BJ (cell line): ENCODE results near the gene GPI. TPM values are rescaled to one million over a fixed set of nuclear protein-coding genes. Genes with fewer than 3 reads are reported as not detected.

Experiments
- CTCF ChIA-PET: fragments of 350-600 bp; formaldehyde crosslinking; extraction: SDS; loops from one replicate; lab custom pipeline; 2021; ENCODE audit warnings: antibody characterized with exemption, inconsistent platforms; lab: Yijun Ruan, JAX
- POLR2A ChIA-PET: fragments of 300-600 bp; sonication (Branson Sonifier 250); formaldehyde crosslinking; extraction: SDS; loops from one replicate; lab custom pipeline; 2021; ENCODE audit warnings: antibody characterized with exemption; lab: Charles Lee
- DNase-seq: peaks from one replicate; pipeline ENCODE4 v3.0.0-alpha.2; 2011; ENCODE audit warnings: low read depth
- H3K27me3 ChIP-seq: 2 replicates; pipeline ENCODE4 v1.6.0; 2011; ENCODE audit warnings: low read length; ENCODE audit not compliant: control insufficient read depth, insufficient read depth
- H3K36me3 ChIP-seq: 2 replicates; pipeline ENCODE4 v1.5.1; 2011; ENCODE audit warnings: low read length; ENCODE audit not compliant: control insufficient read depth, insufficient read depth
- H3K4me3 ChIP-seq: 2 replicates; pipeline ENCODE4 v1.5.1; 2011; ENCODE audit warnings: low read depth, mild to moderate bottlenecking, control low read depth, low read length
- polyA plus RNA-seq: library from polyadenylated mRNA; depleted of rRNA; stranded (reverse); fragments of >200 nt; gene quantifications from 2 replicates; pipeline ENCODE4 v1.2.3, GENCODE V29; 2011
- TF ChIP-seq, protein P1 (sequence below): IDR thresholded peaks from 2 replicates; pipeline ENCODE4 v1.5.1; 2011; ENCODE audit warnings: low read depth, mild to moderate bottlenecking, control low read depth, inconsistent platforms, low read length, moderate library complexity; ENCODE audit not compliant: insufficient read depth

Gene GPI
- polyA plus RNA-seq, 1 experiment = 262 TPM

DNA sequence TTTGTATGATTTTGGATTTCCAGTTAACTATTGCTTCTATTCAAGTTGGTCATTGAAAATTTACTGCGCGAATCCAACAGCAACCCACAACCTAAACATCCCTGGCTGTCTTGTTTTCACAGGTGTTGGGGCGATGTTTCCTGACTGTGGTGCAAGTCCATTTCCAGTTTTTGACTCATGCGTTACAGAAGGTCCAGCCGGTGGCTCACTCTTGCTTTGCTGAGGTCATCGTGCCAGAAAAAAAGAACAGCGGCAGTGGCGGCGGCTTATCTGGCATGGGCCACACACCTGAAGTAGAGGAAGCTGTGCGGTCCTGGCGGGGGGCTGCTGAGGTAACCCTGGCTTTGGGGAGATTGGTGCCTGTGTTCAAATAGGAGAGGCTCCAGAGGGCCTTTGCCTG is 45.2 kb upstream of the GPI start:
- Histone ChIP-seq H3K36me3 (peaks cover 6% of the 10 kb centered on the region), H3K4me3 (no peak overlapping the region), H3K27me3 (no peaks in the 10 kb centered on the region)
- DNase-seq = no peak
- ChIA-PET POLR2A (no interaction called here), CTCF (no interaction called here)
- TF ChIP-seq, protein P1, sequence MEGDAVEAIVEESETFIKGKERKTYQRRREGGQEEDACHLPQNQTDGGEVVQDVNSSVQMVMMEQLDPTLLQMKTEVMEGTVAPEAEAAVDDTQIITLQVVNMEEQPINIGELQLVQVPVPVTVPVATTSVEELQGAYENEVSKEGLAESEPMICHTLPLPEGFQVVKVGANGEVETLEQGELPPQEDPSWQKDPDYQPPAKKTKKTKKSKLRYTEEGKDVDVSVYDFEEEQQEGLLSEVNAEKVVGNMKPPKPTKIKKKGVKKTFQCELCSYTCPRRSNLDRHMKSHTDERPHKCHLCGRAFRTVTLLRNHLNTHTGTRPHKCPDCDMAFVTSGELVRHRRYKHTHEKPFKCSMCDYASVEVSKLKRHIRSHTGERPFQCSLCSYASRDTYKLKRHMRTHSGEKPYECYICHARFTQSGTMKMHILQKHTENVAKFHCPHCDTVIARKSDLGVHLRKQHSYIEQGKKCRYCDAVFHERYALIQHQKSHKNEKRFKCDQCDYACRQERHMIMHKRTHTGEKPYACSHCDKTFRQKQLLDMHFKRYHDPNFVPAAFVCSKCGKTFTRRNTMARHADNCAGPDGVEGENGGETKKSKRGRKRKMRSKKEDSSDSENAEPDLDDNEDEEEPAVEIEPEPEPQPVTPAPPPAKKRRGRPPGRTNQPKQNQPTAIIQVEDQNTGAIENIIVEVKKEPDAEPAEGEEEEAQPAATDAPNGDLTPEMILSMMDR = no peak

DNA sequence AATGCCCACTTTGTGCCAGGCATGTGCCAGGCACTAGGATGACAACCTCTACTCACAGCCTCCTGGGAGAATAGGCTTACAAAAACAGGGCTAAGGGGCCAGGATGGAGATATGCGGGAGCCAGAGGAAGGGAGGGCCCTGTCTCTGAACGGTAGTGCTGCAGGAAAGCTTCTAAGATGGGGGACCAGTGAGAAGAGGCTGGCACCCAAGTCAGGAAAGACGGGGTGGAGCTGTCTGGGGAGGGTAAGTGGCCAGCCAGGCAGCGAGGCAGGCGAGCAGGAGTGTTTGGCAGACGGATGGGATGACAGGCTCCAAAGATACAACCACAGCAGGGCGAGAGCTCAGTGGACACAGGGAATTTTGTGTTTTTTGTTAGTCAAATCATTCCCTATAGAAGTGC is 44.7 kb upstream of the GPI start:
- POLR2A ChIA-PET = no interaction called here
- CTCF ChIA-PET = no interaction called here
- TF ChIP-seq, protein P1 = no peak
- DNase-seq = no peak
- no peaks in the 10 kb centered on the region for H3K27me3 ChIP-seq
- peaks cover 10% of the 10 kb centered on the region for H3K36me3 ChIP-seq
- H3K4me3 ChIP-seq = no peak overlapping the region

DNA sequence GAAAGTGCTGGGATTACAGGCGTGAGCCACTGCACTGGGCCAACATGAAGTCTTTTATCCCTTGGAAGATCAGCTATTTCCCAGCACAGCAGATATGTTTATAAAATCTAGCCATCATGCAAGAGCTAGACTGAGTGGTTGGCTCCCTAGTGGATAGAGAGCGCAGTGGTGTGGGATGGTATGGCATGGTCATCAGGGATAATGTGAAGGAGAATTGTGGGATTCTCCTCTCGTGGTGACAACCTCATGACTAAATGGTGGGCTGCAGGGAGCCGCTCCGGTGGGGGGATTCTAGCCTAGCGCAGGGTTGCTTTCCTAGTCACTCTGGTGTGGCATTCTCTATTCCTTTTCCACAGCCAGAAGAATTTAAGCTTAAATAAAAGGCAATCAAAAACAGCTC is 43.3 kb upstream of the GPI start:
- no peak for DNase-seq
- ChIA-PET POLR2A (no interaction called here), CTCF (interaction anchor here (1.2 kb wide), 1 partner anchor 15 kb away, joined by 3 read pairs; no protein-coding TSS in a partner anchor)
- peaks cover 13% of the 10 kb centered on the region for H3K36me3 ChIP-seq
- TF ChIP-seq, protein P1 = no peak
- no peak overlapping the region for H3K4me3 ChIP-seq
- H3K27me3 ChIP-seq = no peaks in the 10 kb centered on the region

GRCh38 chr19:34323433-34324204 is 41.4 kb upstream of the GPI start:
- Histone ChIP-seq H3K4me3 (no peak overlapping the region), H3K27me3 (no peaks in the 10 kb centered on the region), H3K36me3 (peaks cover 18% of the 10 kb centered on the region)
- CTCF ChIA-PET = no interaction called here
- DNase-seq = no peak
- TF ChIP-seq, protein P1 = no peak
- POLR2A ChIA-PET = no interaction called here

DNA sequence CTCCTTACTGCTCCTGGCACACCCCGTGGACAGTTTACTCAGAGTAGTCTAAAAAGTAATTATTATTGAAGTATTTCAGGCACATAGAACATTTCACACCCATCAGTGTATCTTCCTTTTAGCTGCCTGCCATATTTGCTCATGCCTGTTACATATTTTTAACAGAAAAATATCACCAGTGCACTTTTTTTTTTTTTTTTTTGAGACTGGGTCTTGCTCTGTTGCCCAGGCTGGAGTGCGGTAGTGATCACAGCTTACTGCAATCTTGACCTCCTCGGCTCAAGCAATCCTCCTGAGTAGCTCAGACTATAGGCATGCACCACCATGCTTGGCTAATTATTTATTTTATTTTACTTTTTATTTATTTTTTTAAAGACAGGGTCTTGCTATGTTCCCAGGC is 40.7 kb upstream of the GPI start:
- Histone ChIP-seq H3K36me3 (peaks cover 18% of the 10 kb centered on the region), H3K27me3 (no peaks in the 10 kb centered on the region), H3K4me3 (no peak overlapping the region)
- POLR2A ChIA-PET = no interaction called here
- TF ChIP-seq, protein P1 = no peak
- CTCF ChIA-PET = interaction anchor here (1.2 kb wide), 1 partner anchor 9 kb away, joined by 3 read pairs; no protein-coding TSS in a partner anchor
- no peak for DNase-seq
